ENCODE measurements around the gene TMA7B. TPM values are rescaled to one million over a fixed set of nuclear protein-coding genes. Genes with fewer than 3 reads are reported as not detected.

TMA7B gene
- total and polyA plus RNA-seq, 2 of the 4 experiments (the other 2 are of a cell fraction), result not detected

GRCh38 chr22:39938509-39939111, 21.6 kb upstream of the TMA7B start:
- Histone ChIP-seq H3K4me2 (ENCODE audit: low read depth, low read length) (no peak overlapping the region), H3K4ac (ENCODE audit: low read depth, low read length) (no peak overlapping the region), H2BK5ac (ENCODE audit: low read depth, low read length, poor library complexity, severe bottlenecking) (no peak overlapping the region), H2AFZ (replicated peaks; ENCODE audit: low read length, poor library complexity) (no peak overlapping the region), H3K56ac (ENCODE audit: extremely low read depth, insufficient read depth, low read length) (no peak overlapping the region), H3K14ac (replicated peaks; ENCODE audit: low read depth, low read length) (no peak overlapping the region), H3K18ac (ENCODE audit: low read depth, low read length) (no peak overlapping the region), H3K9ac (ENCODE audit: low read depth, low read length) (no peak overlapping the region), H3K4me1 (ENCODE audit: control insufficient read depth, insufficient read depth, low read length) (no peaks in the 10 kb centered on the region), H2BK15ac (ENCODE audit: low read depth, low read length) (no peak overlapping the region), H3K27ac (ENCODE audit: insufficient read depth, low read length) (no peak overlapping the region), H3K23ac (ENCODE audit: low read depth, low read length) (no peak overlapping the region), H2AK5ac (ENCODE audit: low read depth, low read length) (no peak overlapping the region), H2BK20ac (ENCODE audit: low read depth, low read length) (no peak overlapping the region), H2AK9ac (replicated peaks; ENCODE audit: low read depth, low read length, poor library complexity) (no peak overlapping the region), H4K8ac (ENCODE audit: low read depth in 2 of 2, low read length in 2 of 2) (no peak overlapping the region), H4K91ac (ENCODE audit: insufficient read depth, low read depth, low read length) (no peak overlapping the region), H4K20me1 (ENCODE audit: insufficient read depth, low read length) (no peaks in the 10 kb centered on the region), H3K36me3 (ENCODE audit: control insufficient read depth, insufficient read depth, low read length) (no peaks in the 10 kb centered on the region), H2BK120ac (ENCODE audit: low read depth, low read length) (no peak overlapping the region), H3K9me3 (ENCODE audit: control insufficient read depth, insufficient read depth, low read length) (no peaks in the 10 kb centered on the region), H3K79me1 (ENCODE audit: low read depth in 1 of 2, low read length in 2 of 2) (no peaks in the 10 kb centered on the region), H3K4me3 (ENCODE audit: insufficient read depth, low read depth, low read length) (no peak overlapping the region), H4K5ac (ENCODE audit: low read depth, low read length) (no peak overlapping the region), H3K27me3 (ENCODE audit: control insufficient read depth, insufficient read depth, low read length) (peaks cover 65% of the 10 kb centered on the region), H3K9me1 (ENCODE audit: insufficient read depth, low read length) (no peaks in the 10 kb centered on the region)
- ChIA-PET POLR2A (ENCODE audit: unreplicated experiment) (no interaction called here), CTCF (no interaction called here)
- no peak for ATAC-seq (ENCODE audit: low read depth)
- DNase-seq, result no peak
- intact Hi-C loops (cut with micrococcal nuclease) (no loop called here), dilution Hi-C loops (cut with HindIII; ENCODE audit: low sequenced_read_pairs, unreplicated experiment) (no loop called here), in situ Hi-C loops (cut with MboI; ENCODE audit: low sequenced_read_pairs) (no loop called here)
- no peak for TF ChIP-seq CTCF (conservative IDR thresholded peaks at IDR 0.05; ENCODE audit: low read depth, low read length)
- TF ChIP-seq ELK1 (IDR thresholded peaks at IDR 0.05; ENCODE audit: borderline replicate concordance, low read depth, low read length), result no peak
- no peak for TF ChIP-seq RAD21 (IDR thresholded peaks at IDR 0.05; ENCODE audit: low read length)
- no peak for TF ChIP-seq POLR2A (IDR thresholded peaks at IDR 0.05; ENCODE audit: low read depth, low read length)
- 60% methylated on average over 1 of the region's 14 CpGs; no CpG with 5 or more reads in 1 of the 2 experiments for WGBS, 2 experiments (ENCODE audit: extremely low coverage in 2 of 2, insufficient read length in 1 of 2)
- no TSS peak for BruUV-seq (replicated peaks)
